PFSK-1 (cell line): ENCODE data around the gene LIMS2.

Experiments used
- POLR2AphosphoS5 ChIP-seq: IDR thresholded peaks from 2 replicates; pipeline ENCODE4 v1.6.1; 2012; ENCODE audit warnings: low read depth, mild to moderate bottlenecking, control low read depth, low read length, moderate library complexity
- REST ChIP-seq, 2 experiments: IDR thresholded peaks; 2 replicates each; pipeline versions ENCODE4 v1.6.1 to v1.8.0; 2011 to 2012; ENCODE audit warnings: low read depth in 2 of 2, low read length in 2 of 2, control low read depth in 1 of 2, inconsistent platforms in 1 of 2, mild to moderate bottlenecking in 1 of 2, moderate library complexity in 1 of 2; ENCODE audit not compliant: insufficient read depth in 1 of 2
- SIN3A ChIP-seq: IDR thresholded peaks from 2 replicates; pipeline ENCODE4 v1.6.1; 2012; ENCODE audit warnings: mild to moderate bottlenecking, low read length, moderate library complexity, borderline replicate concordance; ENCODE audit not compliant: insufficient read depth
- TAF1 ChIP-seq: IDR thresholded peaks from 2 replicates; pipeline ENCODE4 v1.6.1; 2012; ENCODE audit warnings: low read length, control low read depth, borderline replicate concordance; ENCODE audit not compliant: insufficient read depth

- no peak for TF ChIP-seq TAF1
- no peak for TF ChIP-seq POLR2AphosphoS5
- no peak for TF ChIP-seq REST (IDR thresholded peaks at IDR 0.05; ENCODE audit: insufficient read depth in 1 of 2, low read depth in 2 of 2, low read length in 2 of 2)
- TF ChIP-seq SIN3A = no peak
Observed at GRCh38 chr2:127658641-127659407, 16.5 kb downstream of the LIMS2 start.
